HG02870 (cell line): ENCODE measurements around the gene PEG3.

Experiments
- ATAC-seq: cut with Tn5 transposase; IDR thresholded peaks from one replicate; pipeline ENCODE4 v1.9.1; 2021; ENCODE audit warnings: mild to moderate bottlenecking, moderate library complexity; ENCODE audit not compliant: unreplicated experiment

PEG3 gene

GRCh38 chr19:56839652-56840450, 675 bp downstream of the PEG3 start:
- ATAC-seq: no peak

- no peak for ATAC-seq
These were observed 1.4 kb downstream of the PEG3 start for GRCh38 chr19:56838909-56839651.

GRCh38 chr19:56838024-56838908, 2.3 kb downstream of the PEG3 start:
- ATAC-seq: no peak

- ATAC-seq: no peak
These were observed 3.0 kb downstream of the PEG3 start for GRCh38 chr19:56837492-56838023.

- ATAC-seq: no peak
These were observed 3.5 kb downstream of the PEG3 start for GRCh38 chr19:56837004-56837403.

GRCh38 chr19:56836059-56836458, 4.5 kb downstream of the PEG3 start:
- ATAC-seq: no peak

GRCh38 chr19:56835401-56835800, 5.1 kb downstream of the PEG3 start:
- no peak for ATAC-seq

GRCh38 chr19:56834564-56835375, 5.8 kb downstream of the PEG3 start:
- no peak for ATAC-seq

- no peak for ATAC-seq
These were observed 8.1 kb downstream of the PEG3 start for GRCh38 chr19:56832352-56832928.

- no peak for ATAC-seq
These were observed 9.3 kb downstream of the PEG3 start for GRCh38 chr19:56831255-56831654.

- no peak for ATAC-seq
These were observed 10.9 kb downstream of the PEG3 start for GRCh38 chr19:56829596-56829995.

- ATAC-seq: no peak
These were observed 12.8 kb downstream of the PEG3 start for GRCh38 chr19:56827708-56828107.

- ATAC-seq: no peak
These were observed 16.6 kb downstream of the PEG3 start for GRCh38 chr19:56823956-56824355.

- ATAC-seq: no peak
These were observed 17.1 kb downstream of the PEG3 start for GRCh38 chr19:56823417-56823816.

GRCh38 chr19:56822755-56823154, 17.8 kb downstream of the PEG3 start:
- no peak for ATAC-seq

GRCh38 chr19:56821675-56822074, 18.9 kb downstream of the PEG3 start:
- no peak for ATAC-seq

- no peak for ATAC-seq
These were observed 19.3 kb downstream of the PEG3 start for GRCh38 chr19:56821209-56821608.

GRCh38 chr19:56819166-56819565, 21.4 kb downstream of the PEG3 start:
- ATAC-seq: no peak

GRCh38 chr19:56814656-56815055, 25.9 kb downstream of the PEG3 start:
- no peak for ATAC-seq

- ATAC-seq: no peak
These were observed 27.0 kb downstream of the PEG3 start for GRCh38 chr19:56813531-56813930.
